ENCODE measurements around the gene EGLN1.

The EGLN1 gene

GRCh38 chr1:231322880-231323530 is 99.1 kb downstream of the EGLN1 start:
- no peak for DNase-seq

DNA sequence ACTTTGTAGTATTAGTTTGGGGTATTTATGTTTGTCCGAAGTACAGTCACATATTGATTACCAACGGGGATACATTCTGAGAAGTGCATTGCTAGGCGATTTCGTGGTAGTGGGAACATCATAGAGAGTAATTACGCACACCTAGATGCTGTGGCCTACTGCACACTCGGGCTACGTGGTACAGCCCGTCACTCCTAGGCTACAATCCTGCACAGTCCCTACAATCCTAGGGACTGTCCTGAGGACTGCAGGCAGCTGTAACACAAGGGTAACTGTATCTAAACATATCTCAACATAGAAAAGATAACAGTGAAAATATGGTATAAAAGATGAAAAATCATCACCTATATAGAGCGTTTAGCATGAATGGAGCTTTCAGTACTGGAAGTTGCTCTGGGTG is 103.0 kb downstream of the EGLN1 start:
- no peak for DNase-seq

DNA sequence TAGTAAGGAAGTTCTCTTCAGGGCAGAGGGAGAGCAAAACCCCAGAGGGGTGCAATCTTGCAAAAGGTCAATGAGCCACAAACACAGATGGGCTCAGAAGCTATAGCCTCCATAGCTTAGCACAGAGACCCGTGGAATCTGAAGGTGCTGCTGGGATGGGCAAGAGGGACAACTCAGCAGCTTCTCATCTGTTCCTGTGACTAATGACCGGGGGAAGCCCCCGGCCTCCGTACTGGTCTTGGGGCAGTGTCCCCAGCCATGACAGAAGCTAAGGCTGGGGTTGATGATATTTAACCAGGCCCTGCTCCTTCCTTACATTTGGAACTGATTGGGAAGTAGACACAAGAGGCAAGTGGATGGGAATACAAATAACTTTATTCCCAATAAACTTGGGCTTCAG is 103.5 kb downstream of the EGLN1 start:
- no peak for DNase-seq

- no peak for DNase-seq
Measured at GRCh38 chr1:231318015-231318355, 104.1 kb downstream of the EGLN1 start.

DNA sequence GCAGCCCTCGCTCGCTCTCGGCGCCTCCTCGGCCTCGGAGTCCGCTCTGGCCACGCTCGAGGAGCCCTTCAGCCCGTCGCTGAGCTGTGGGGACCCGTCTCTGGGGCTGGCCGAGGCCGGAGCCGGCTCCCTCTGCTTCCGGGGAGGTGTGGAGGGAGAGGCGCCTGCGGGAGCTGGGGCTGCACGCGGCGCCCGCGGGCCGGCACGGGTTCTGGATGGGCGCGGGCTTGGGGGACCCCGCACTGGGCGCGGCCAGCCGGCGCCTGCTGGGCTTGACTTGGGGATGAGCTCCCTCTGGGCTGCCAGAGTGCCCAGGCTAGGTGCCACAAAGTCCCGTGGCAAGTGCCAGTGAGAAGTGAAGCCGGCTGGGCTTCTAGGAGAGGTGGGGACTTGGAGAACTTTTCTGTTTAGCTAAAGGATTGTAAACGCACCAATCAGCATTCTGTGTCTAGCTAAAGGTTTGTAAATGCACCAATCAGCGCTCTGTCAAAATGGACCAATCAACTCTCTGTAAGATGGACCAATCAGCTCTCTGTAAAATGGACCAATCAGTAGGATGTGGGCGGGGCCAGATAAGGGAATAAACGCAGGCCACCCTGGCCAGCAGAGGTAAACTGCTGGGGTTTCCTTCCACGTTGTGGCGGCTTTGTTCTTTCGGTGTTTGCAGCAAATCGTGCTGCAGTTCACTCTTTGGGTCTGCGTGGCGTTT is 104.6 kb downstream of the EGLN1 start:
- no peak for DNase-seq

- no peak for DNase-seq
Measured at GRCh38 chr1:231315887-231316286, 106.2 kb downstream of the EGLN1 start.
